IMR-90 (cell line): ENCODE data around the gene PCDHGB5.

Experiments used
- CEBPB ChIP-seq: IDR thresholded peaks from 2 replicates; pipeline ENCODE4 v1.6.1; 2012; ENCODE audit warnings: low read depth, low read length, improper control_type of control experiment
- CTCF ChIP-seq: conservative IDR thresholded peaks from 2 replicates; pipeline ENCODE4 v1.5.1; 2012; ENCODE audit warnings: mild to moderate bottlenecking, low read depth, low read length, improper control_type of control experiment
- ELK1 ChIP-seq: fragments of 150-350 bp; IDR thresholded peaks from 2 replicates; pipeline ENCODE4 v1.6.1; 2016; ENCODE audit warnings: low read depth, mild to moderate bottlenecking, low read length, moderate library complexity, borderline replicate concordance
- MAZ ChIP-seq: IDR thresholded peaks from 2 replicates; pipeline ENCODE4 v1.6.1; 2012; ENCODE audit warnings: low read depth, mild to moderate bottlenecking, low read length, improper control_type of control experiment, moderate library complexity, borderline replicate concordance
- POLR2A ChIP-seq: IDR thresholded peaks from 2 replicates; pipeline ENCODE4 v1.6.1; 2012; ENCODE audit warnings: mild to moderate bottlenecking, low read depth, low read length
- RAD21 ChIP-seq: IDR thresholded peaks from 2 replicates; pipeline ENCODE4 v1.6.1; 2012; ENCODE audit warnings: low read length, improper control_type of control experiment
- RCOR1 ChIP-seq: IDR thresholded peaks from 2 replicates; pipeline ENCODE4 v1.6.1; 2012; ENCODE audit warnings: mild to moderate bottlenecking, low read length, improper control_type of control experiment; ENCODE audit not compliant: insufficient replicate concordance
- RFX5 ChIP-seq: IDR thresholded peaks from 2 replicates; pipeline ENCODE4 v1.8.0; 2012; ENCODE audit warnings: low read depth, mild to moderate bottlenecking, low read length, moderate library complexity
- USF2 ChIP-seq: fragments of 150-350 bp; IDR thresholded peaks from 2 replicates; pipeline ENCODE4 v1.6.1; 2017; ENCODE audit warnings: mild to moderate bottlenecking, antibody characterized with exemption, low read length, low read depth

DNA sequence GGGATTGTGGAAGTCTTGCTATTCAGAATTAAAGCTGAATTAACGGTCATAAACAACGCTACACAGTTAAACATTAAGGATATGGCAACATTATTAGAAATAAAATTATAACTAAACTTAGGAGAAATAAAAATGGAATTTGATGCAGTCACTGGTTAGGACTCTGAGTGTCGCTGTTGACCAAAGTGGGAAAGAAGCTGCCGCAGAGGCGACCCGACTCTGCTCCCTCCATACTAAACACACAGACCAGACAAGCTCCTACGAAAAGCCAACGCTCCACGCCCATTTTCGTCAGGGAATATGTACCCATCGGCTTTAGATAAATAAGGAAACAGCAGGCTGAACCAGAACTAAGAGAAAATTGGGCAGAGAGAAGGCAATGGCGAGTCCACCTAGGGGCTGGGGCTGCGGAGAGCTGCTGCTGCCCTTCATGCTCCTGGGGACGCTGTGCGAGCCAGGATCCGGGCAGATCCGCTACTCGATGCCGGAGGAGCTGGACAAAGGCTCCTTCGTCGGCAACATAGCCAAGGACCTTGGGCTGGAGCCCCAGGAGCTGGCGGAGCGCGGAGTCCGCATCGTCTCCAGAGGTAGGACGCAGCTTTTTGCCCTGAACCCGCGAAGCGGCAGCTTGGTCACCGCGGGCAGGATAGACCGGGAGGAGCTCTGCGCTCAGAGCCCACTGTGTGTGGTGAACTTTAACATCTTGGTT lies 33.6 kb upstream of the PCDHGB5 start, which contains the start of gene PCDHGA5:
- TF ChIP-seq CEBPB (no peak), CTCF (peak; percentile 40), POLR2A (no peak), ELK1 (no peak), USF2 (no peak), MAZ (no peak), RFX5 (no peak), RAD21 (peak; percentile 33; the same call in 1 of the 2 replicates), RCOR1 (no peak)
